GM18873 (cell line): ENCODE results near the gene R3HDML.

Source experiments
- ATAC-seq: cut with Tn5 transposase; IDR thresholded peaks from one replicate; pipeline ENCODE4 v1.9.1; 2021; ENCODE audit warnings: mild to moderate bottlenecking, moderate library complexity, moderate number of reproducible peaks; ENCODE audit not compliant: unreplicated experiment, low FRiP score

R3HDML gene

GRCh38 chr20:44395461-44396340 lies 58.9 kb downstream of the R3HDML start:
- no peak for ATAC-seq

GRCh38 chr20:44396369-44397130 lies 59.7 kb downstream of the R3HDML start:
- ATAC-seq = no peak

GRCh38 chr20:44398335-44398734 lies 61.5 kb downstream of the R3HDML start:
- ATAC-seq = no peak

GRCh38 chr20:44399446-44399845 lies 62.6 kb downstream of the R3HDML start:
- no peak for ATAC-seq

- ATAC-seq = no peak
Measured at GRCh38 chr20:44400671-44400969, 63.8 kb downstream of the R3HDML start.
